ENCODE data around the gene DENND1C. TPM values are rescaled to one million over a fixed set of nuclear protein-coding genes. Genes with fewer than 3 reads are reported as not detected.

DENND1C gene
- total RNA-seq, 8 experiments from 2014 or later: 0.07 to 2.7 (median 0.98) TPM

DNA sequence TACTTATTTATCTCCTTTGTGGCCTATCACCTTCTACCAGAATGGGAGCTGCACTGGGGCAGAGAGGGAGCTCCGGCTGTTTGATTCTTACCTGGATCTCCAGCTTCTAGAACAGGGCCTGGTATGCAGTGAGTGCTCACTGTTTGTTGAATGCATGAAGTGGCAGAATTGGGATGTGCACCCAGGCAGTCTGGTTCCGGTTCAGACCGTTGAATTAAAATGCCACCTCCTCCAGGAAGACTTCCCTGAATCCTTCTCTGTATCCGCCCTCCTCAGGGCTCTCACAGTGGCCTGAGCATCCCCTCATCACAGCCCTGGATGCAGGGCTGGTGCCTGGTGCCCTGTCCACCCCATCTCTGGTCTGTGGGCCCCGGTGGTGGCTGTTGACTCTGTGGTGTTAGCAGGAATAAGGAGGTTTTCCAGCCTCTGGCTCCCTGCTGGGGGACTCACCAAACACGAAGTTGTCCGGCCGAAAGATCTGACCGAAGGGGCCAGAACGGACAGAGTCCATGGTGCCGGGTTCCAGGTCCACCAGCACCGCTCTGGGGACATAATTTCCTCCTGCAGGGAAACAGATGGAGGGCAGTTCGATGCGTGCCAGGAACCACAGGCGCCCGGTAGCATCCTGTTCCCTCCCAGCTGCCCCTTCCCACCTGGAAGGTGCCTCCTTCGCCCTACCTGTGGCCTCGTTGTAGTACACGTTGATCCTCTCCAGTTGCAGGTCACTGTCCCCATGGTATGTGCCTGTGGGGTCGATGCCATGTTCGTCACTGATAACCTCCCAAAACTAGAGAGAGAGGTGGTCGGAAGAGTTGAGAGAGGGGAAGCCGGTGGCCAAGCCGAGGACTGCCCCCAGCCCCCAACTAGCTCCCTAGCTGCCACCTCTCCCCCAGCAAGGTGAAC, 19.5 kb upstream of the DENND1C start:
- H3K27ac ChIP-seq: peak overlapping the region; percentile 57 to 72
- in situ Hi-C loops (cut with MboI; ENCODE audit: low pct_unique_long_range_greater_than_20kb in 2 of 9, low sequenced_read_pairs in 9 of 9, unreplicated experiment in 9 of 9): no loop called here
- 60 to 84% (median 77%) methylated on average over 1 to 11 of the region's 24 CpGs; no CpG with 5 or more reads in 3 of the 10 experiments for WGBS, 10 experiments
- H3K4me3 ChIP-seq: peak overlapping the region; percentile 67 to 91 (median 76)
- H3K4me1 ChIP-seq (replicated peaks in 1 of 2): peaks cover 0 to 14% of the 10 kb centered on the region in 2 donors
- ATAC-seq (replicated peaks in 6 of 8): no peak

DNA sequence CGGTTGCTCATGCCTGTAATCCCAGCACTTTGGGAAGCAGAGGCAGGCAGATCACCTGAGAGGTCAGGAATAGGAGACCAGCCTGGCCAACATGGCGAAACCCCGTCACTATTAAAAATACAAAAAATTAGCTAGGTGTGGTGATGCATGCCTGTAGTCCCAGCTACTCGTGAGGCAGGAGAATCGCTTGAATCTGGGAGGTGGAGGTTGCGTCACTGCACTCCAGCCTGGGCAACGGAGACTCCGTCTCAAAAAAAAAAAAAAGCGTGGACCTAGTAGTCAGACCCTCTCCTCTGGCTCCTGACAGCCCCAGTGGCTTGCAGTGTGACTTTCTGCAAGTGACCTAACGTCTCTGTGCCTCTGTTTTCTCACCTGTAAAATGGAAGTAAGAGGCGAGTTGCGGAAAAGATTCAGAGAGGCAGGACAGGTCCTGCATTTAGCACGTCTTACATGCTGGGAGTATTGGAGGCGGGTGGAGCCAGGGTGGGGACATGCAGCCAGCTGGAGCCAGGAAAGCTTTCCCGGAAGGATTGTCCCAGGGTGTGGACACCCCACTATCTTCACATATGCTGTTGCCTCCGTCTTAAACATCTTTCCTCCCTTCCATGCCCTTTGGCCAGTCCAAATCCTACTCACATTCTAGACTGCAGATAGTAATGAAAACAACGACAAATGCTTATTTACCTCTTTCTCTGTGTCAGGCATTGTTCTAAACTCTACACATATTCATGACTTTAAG, 17.6 kb upstream of the DENND1C start:
- H3K4me3 ChIP-seq: no peak overlapping the region
- 0 to 81% (median 46%) methylated on average over 1 to 11 of the region's 17 CpGs; no CpG with 5 or more reads in 2 of the 10 experiments for WGBS, 10 experiments
- no peak overlapping the region for H3K27ac ChIP-seq
- peaks cover 0 to 14% of the 10 kb centered on the region in 2 donors for H3K4me1 ChIP-seq (replicated peaks in 1 of 2)
- peak in 3 of 8 experiments; percentile 67 to 77 (median 68) for ATAC-seq (replicated peaks in 6 of 8)
- in situ Hi-C loops (cut with MboI; ENCODE audit: low pct_unique_long_range_greater_than_20kb in 2 of 9, low sequenced_read_pairs in 9 of 9, unreplicated experiment in 9 of 9): no loop called here

DNA sequence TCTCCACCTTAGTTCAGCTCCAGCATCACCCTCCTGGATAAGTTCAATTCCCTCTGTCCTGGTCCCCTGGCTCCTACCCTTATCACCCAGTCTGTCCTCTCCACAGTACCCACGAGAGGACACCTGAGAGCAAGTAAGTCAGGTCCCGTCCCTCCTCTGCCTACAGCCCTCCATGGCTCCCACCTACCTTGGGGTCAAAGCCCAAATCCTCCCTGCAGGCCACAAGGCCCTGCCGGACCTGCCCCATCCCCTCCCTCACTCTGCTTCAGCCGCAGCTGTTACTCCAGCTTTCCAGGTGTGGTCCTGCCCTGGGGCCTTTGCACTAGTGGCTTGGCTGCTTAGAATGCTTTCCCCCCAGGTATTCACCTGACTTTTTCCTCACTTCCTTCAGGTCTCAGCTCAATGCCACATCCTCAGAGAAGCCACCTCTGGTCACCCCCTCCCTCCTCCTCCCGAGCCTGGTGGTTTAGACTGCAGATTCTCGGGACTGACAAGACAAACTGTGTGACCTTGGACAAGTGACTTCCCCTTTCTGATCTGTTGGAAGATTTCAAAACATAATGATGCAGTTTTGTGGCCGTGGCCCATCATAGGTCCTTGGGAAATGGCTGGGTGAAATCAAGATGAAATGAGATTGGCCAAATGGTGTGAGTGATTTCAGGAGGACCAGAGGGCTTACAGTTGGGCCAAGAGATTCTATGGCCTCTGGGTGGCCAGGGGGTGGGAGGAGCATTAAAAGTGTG, 16.9 kb upstream of the DENND1C start:
- no peak for ATAC-seq (replicated peaks in 6 of 8)
- Histone ChIP-seq H3K27ac (no peak overlapping the region), H3K4me3 (no peak overlapping the region), H3K4me1 (replicated peaks in 1 of 2) (peaks cover 0 to 14% of the 10 kb centered on the region in 2 donors)
- in situ Hi-C loops (cut with MboI; ENCODE audit: low pct_unique_long_range_greater_than_20kb in 2 of 9, low sequenced_read_pairs in 9 of 9, unreplicated experiment in 9 of 9): no loop called here
- 20 to 92% (median 71%) methylated on average over 1 to 6 of the region's 7 CpGs; no CpG with 5 or more reads in 4 of the 10 experiments for WGBS, 10 experiments

DNA sequence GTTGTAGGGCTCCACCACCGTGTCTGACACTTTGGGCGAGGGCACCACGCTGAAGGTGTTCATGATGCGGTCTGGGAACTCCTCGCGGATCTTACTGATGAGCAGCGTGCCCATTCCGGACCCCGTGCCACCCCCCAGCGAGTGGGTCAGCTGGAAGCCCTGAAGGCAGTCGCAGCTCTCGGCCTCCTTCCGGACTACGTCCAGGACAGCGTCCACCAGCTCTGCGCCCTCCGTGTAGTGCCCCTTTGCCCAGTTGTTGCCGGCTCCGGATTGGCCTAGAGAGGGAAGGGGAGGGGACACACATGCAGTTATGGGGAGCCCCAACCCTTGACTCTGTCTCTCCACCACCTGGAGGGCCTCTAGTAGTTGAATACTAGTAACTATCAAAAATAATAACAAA, 14.4 kb upstream of the DENND1C start:
- peaks cover 0 to 2% of the 10 kb centered on the region in 2 donors for H3K4me1 ChIP-seq (replicated peaks in 1 of 2)
- ATAC-seq (replicated peaks in 6 of 8): peak in 1 of 8 experiments; percentile 29
- 91 to 100% (median 100%) methylated on average over 3 to 6 of the region's 19 CpGs; no CpG with 5 or more reads in 7 of the 10 experiments for WGBS, 10 experiments
- H3K4me3 ChIP-seq: no peak overlapping the region
- no peak overlapping the region for H3K27ac ChIP-seq
- in situ Hi-C loops (cut with MboI; ENCODE audit: low pct_unique_long_range_greater_than_20kb in 2 of 9, low sequenced_read_pairs in 9 of 9, unreplicated experiment in 9 of 9): no loop called here

DNA sequence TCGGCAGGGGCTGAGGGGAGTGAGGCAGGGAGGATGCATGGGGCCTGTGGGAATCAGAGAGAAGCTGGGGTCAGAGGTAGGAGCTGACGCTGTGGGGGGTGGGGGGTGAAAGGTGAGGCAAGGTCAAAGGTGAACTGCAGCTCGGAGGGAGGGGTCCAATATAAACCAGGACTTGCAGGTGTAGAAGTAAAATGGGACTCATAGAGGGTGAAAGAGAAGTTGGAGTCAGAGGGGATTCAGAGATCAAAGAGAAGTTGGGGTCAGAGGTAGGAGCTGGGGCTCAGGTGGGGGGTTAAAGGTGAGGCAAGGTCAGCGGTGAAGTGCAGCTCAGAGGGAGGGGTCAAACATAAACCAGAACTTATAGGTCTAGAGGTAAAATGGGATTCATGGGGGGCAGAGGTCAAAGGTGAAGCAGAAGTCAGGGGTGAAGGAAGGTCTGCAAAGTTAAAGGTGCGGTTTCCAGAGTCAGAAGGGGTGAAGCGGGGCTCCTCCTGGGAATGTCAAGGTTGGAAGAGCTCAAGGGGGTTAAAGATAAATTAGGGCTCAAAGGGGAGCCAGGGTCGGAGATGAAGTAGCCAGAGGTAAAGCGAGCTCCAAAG, 12.9 kb upstream of the DENND1C start:
- no peak overlapping the region for H3K27ac ChIP-seq
- 53 to 100% (median 100%) methylated on average over 1 to 2 of the region's 8 CpGs; no CpG with 5 or more reads in 4 of the 10 experiments for WGBS, 10 experiments
- H3K4me1 ChIP-seq (replicated peaks in 1 of 2): no peaks in the 10 kb centered on the region
- peak in 1 of 8 experiments; percentile 19 for ATAC-seq (replicated peaks in 6 of 8)
- in situ Hi-C loops (cut with MboI; ENCODE audit: low pct_unique_long_range_greater_than_20kb in 2 of 9, low sequenced_read_pairs in 9 of 9, unreplicated experiment in 9 of 9): no loop called here
- no peak overlapping the region for H3K4me3 ChIP-seq

DNA sequence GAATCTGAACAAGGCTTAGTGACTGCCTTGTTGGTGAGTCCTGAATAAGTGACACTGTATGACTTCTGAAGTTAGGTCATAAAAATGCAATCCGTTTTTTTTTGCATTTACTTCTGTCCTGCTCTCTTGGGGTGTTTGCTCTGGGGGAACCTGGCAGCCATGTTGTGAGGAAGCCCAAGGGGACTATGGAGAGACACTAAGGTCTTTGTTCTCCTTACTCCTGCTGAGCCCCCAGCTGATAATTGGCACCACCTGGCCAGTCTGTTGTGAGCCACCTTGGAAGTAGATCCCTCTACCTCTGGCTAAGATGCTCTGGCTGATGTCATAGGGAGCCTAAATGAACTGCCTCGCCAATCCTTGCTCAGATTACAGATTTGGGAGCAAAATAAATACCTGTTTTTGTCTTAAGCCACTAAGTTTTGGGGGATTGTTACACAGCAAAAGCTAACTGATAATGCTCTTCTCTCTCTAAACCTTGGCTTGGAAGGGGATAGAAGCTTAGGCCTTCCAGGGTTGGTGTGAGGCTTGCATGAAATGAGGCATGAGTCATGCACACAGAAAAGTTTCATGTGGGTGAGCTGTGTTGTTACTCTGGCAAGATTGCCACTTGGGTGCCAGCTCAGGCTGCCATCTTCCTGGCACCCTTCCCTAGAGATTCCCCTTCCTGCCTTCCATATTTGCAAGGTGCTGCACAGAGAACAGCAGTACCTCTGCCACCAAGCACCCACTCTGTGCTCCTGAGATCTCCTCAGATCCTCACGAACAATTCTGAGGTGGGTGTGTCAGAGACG, 10.4 kb upstream of the DENND1C start:
- Histone ChIP-seq H3K27ac (no peak overlapping the region), H3K4me1 (replicated peaks in 1 of 2) (no peaks in the 10 kb centered on the region), H3K4me3 (no peak overlapping the region)
- 37 to 77% (median 45%) methylated on average over 1 to 4 of the region's 4 CpGs; no CpG with 5 or more reads in 4 of the 10 experiments for WGBS, 10 experiments
- ATAC-seq (replicated peaks in 6 of 8): no peak
- in situ Hi-C loops (cut with MboI; ENCODE audit: low pct_unique_long_range_greater_than_20kb in 2 of 9, low sequenced_read_pairs in 9 of 9, unreplicated experiment in 9 of 9): no loop called here

DNA sequence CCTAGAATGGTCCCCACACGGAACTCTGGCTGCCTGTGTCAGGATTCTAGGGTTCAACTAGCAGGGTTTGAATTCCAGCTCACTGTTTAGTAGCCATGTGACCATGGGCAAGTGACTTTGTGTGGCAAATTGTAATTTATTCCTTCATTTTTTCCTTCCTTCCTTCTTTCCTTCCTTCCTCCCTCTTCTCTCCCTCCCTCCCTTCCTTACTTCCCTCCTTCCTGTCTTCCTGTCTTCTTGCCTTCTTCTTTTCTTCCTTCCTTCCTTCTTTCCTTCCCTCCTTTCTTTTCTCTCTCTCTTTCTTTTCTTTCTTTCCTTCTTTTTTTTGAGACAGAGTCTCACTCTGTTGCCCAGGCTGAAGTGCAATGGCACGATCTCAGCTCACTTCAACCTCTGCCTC, 8.5 kb upstream of the DENND1C start:
- Histone ChIP-seq H3K4me1 (replicated peaks in 1 of 2) (no peaks in the 10 kb centered on the region), H3K4me3 (no peak overlapping the region), H3K27ac (no peak overlapping the region)
- 24 to 100% (median 50%) methylated on average over 1 to 2 of the region's 2 CpGs; no CpG with 5 or more reads in 3 of the 10 experiments for WGBS, 10 experiments
- ATAC-seq (replicated peaks in 6 of 8): no peak
- in situ Hi-C loops (cut with MboI; ENCODE audit: low pct_unique_long_range_greater_than_20kb in 2 of 9, low sequenced_read_pairs in 9 of 9, unreplicated experiment in 9 of 9): no loop called here

DNA sequence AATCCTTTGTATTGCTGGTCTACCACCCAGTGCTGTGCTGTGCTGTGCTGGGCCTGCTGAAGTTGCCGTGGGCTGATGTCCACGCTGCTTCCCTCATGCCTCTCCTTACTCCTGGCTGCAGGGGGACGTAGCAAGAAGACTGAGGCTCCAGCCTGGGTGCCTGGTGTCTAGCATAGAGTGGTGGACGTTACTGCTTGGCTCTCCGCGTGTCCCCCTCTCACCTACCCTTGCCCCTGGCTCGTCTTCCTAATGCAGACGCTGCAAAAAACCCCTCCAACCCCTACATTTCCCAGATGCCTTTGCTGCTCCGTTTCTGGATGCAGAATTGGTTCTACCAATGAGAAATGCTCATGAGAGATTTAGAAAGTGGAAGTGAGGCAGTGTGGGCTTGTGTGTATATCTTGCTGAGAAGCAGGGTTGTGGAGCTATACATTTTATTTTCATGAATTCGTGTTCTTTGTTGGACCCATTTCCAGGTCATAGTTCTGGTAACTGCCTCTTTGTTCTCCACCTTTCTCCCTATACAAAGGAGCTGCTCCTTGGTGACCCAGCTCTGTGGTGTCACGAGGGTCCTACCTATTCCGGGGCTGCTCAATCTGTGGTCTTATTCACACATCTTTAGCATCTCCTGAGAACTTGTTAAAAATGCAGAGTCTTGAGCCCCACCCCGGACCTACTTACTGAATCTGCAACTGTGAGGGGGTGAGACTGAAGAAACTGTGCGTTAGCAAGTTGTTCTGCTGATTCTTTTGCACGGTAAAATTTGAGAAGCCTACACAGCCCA, 7.9 kb upstream of the DENND1C start:
- peak in 3 of 8 experiments; percentile 16 to 43 (median 39) for ATAC-seq (replicated peaks in 6 of 8)
- 0 to 100% (median 36%) methylated on average over 1 to 11 of the region's 15 CpGs; no CpG with 5 or more reads in 2 of the 10 experiments for WGBS, 10 experiments

DNA sequence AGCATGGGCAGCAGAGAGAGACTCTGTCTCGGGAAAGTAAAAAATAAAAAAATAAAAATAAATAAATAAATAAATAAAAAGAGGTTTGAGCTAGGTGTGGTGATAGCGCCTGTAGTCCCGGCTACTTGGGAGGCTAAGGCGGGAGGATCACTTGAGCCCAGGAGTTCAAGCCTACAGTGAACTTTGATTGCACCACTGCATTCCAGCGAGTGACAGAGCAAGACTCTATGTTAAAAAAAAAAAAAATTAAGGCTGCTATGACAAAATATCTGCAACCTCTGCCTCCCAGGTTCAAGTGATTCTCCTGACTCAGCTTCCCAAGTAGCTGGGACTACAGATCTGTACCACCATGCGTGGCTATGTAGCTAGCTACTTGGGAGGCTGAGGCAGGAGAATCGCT, 3.2 kb upstream of the DENND1C start:
- in situ Hi-C loops (cut with MboI; ENCODE audit: low pct_unique_long_range_greater_than_20kb in 2 of 9, low sequenced_read_pairs in 9 of 9, unreplicated experiment in 9 of 9): no loop called here
- Histone ChIP-seq H3K4me1 (replicated peaks in 1 of 2) (no peaks in the 10 kb centered on the region), H3K4me3 (no peak overlapping the region), H3K27ac (no peak overlapping the region)
- 54 to 100% (median 89%) methylated on average over 1 to 6 of the region's 7 CpGs; no CpG with 5 or more reads in 1 of the 10 experiments for WGBS, 10 experiments
- no peak for ATAC-seq (replicated peaks in 6 of 8)

More for the DNA sequence above, 7.9 kb upstream of the DENND1C start:
- H3K27ac ChIP-seq: no peak overlapping the region
- H3K4me3 ChIP-seq: no peak overlapping the region
- no peaks in the 10 kb centered on the region for H3K4me1 ChIP-seq (replicated peaks in 1 of 2)
- in situ Hi-C loops (cut with MboI; ENCODE audit: low pct_unique_long_range_greater_than_20kb in 2 of 9, low sequenced_read_pairs in 9 of 9, unreplicated experiment in 9 of 9): no loop called here

DNA sequence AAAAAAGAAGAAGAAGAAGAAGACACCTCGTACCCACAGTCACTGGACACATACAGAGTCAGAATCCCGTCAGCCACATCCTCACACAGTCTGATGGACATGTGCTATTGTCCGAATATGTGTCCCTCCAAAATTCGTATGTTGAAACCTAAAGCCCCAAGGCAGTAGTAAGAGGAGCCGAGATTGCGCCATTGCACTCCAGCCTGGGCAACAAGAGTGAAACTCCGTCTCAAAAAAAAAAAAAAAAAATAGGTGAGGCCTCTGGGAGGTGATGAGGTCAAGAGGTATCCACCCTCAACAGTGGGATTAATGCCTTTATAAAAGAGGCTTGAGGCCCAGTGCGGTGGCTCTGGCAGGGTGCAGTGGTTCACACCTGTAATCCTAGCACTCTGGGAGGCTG, 2.6 kb upstream of the DENND1C start:
- no peak overlapping the region for H3K27ac ChIP-seq
- H3K4me1 ChIP-seq (replicated peaks in 1 of 2): no peaks in the 10 kb centered on the region
- in situ Hi-C loops (cut with MboI; ENCODE audit: low pct_unique_long_range_greater_than_20kb in 2 of 9, low sequenced_read_pairs in 9 of 9, unreplicated experiment in 9 of 9): no loop called here
- WGBS, 10 experiments: 57 to 100% (median 90%) methylated on average over 1 to 6 of the region's 8 CpGs; no CpG with 5 or more reads in 1 of the 10 experiments
- peak in 2 of 8 experiments; percentile 20 to 49 for ATAC-seq (replicated peaks in 6 of 8)
- H3K4me3 ChIP-seq: no peak overlapping the region

DNA sequence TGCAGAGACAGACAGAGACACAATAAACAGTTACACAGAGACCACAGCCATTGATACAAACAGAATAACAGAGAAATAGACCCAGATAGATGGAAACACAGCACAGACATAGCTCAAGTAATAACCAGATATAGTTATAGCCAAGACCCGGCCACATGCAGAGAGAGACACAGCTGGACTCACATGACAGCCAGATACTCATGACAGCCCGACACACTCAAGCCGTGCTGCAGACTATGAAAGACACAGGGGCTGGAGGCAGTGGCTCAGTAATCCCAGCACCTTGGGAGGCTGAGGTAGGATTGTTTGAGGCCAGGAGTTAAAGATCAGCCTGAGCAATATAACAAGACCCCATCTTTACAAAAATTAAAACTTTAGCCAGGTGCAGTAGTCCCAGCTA, 1.6 kb upstream of the DENND1C start:
- WGBS, 10 experiments: 0 to 80% (median 67%) methylated on average over 1 to 3 of the region's 3 CpGs; no CpG with 5 or more reads in 5 of the 10 experiments
- in situ Hi-C loops (cut with MboI; ENCODE audit: low pct_unique_long_range_greater_than_20kb in 2 of 9, low sequenced_read_pairs in 9 of 9, unreplicated experiment in 9 of 9): no loop called here
- Histone ChIP-seq H3K4me1 (replicated peaks in 1 of 2) (no peaks in the 10 kb centered on the region), H3K27ac (no peak overlapping the region), H3K4me3 (no peak overlapping the region)
- peak in 1 of 8 experiments; percentile 24 for ATAC-seq (replicated peaks in 6 of 8)
